ENCODE data around the gene FAM200C.

The FAM200C gene

GRCh38 chr5:160419458-160420330, 19.8 kb upstream of the FAM200C start:
- DNase-seq (ENCODE audit: low read depth in 2 of 2), result no peak

- DNase-seq (ENCODE audit: low read depth in 2 of 2), result peak; percentile 88
Observed at GRCh38 chr5:160418561-160419457, 19.0 kb upstream of the FAM200C start, which contains the start of gene SLU7. TSS of gene SLU7 (minus strand) at chr5:160419081. CDS start at chr5:160415294, 3,787 bp downstream.

GRCh38 chr5:160398806-160399205, 1.0 kb downstream of the FAM200C start:
- no peak for DNase-seq (ENCODE audit: low read depth in 2 of 2)

GRCh38 chr5:160397492-160397891, 2.4 kb downstream of the FAM200C start:
- DNase-seq (ENCODE audit: low read depth in 2 of 2), result no peak

GRCh38 chr5:160395111-160395510, 4.7 kb downstream of the FAM200C start:
- DNase-seq (ENCODE audit: low read depth in 2 of 2), result no peak

GRCh38 chr5:160390787-160391696, 8.8 kb downstream of the FAM200C start:
- DNase-seq (ENCODE audit: low read depth in 2 of 2), result no peak

- no peak for DNase-seq (ENCODE audit: low read depth in 2 of 2)
Observed at GRCh38 chr5:160387445-160387844, 12.4 kb downstream of the FAM200C start.

GRCh38 chr5:160385496-160385895, 14.4 kb downstream of the FAM200C start:
- no peak for DNase-seq (ENCODE audit: low read depth in 2 of 2)

GRCh38 chr5:160384681-160385080, 15.2 kb downstream of the FAM200C start:
- DNase-seq (ENCODE audit: low read depth in 2 of 2), result no peak

- DNase-seq (ENCODE audit: low read depth in 2 of 2), result no peak
Observed at GRCh38 chr5:160382346-160382745, 17.5 kb downstream of the FAM200C start.

GRCh38 chr5:160380041-160380440, 19.8 kb downstream of the FAM200C start:
- no peak for DNase-seq (ENCODE audit: low read depth in 2 of 2)

GRCh38 chr5:160379511-160379910, 20.3 kb downstream of the FAM200C start:
- no peak for DNase-seq (ENCODE audit: low read depth in 2 of 2)

GRCh38 chr5:160378330-160378729, 21.5 kb downstream of the FAM200C start:
- DNase-seq (ENCODE audit: low read depth in 2 of 2), result no peak

- no peak for DNase-seq (ENCODE audit: low read depth in 2 of 2)
Observed at GRCh38 chr5:160377651-160378050, 22.2 kb downstream of the FAM200C start.

GRCh38 chr5:160376416-160376815, 23.4 kb downstream of the FAM200C start:
- DNase-seq (ENCODE audit: low read depth in 2 of 2), result no peak

- DNase-seq (ENCODE audit: low read depth in 2 of 2), result no peak
Observed at GRCh38 chr5:160375701-160376100, 24.2 kb downstream of the FAM200C start.

GRCh38 chr5:160375166-160375565, 24.7 kb downstream of the FAM200C start:
- no peak for DNase-seq (ENCODE audit: low read depth in 2 of 2)

GRCh38 chr5:160371294-160371693, 28.6 kb downstream of the FAM200C start:
- DNase-seq (ENCODE audit: low read depth in 2 of 2), result no peak

- no peak for DNase-seq (ENCODE audit: low read depth in 2 of 2)
Observed at GRCh38 chr5:160370713-160371034, 29.2 kb downstream of the FAM200C start.

GRCh38 chr5:160369990-160370712, 29.7 kb downstream of the FAM200C start, which contains the start of gene C1QTNF2:
TSS of gene C1QTNF2 (minus strand) at chr5:160370626. CDS start at chr5:160355011, 15,615 bp downstream.
- DNase-seq (ENCODE audit: low read depth in 2 of 2), result no peak

- no peak for DNase-seq (ENCODE audit: low read depth in 2 of 2)
Observed at GRCh38 chr5:160367885-160368284, 32.0 kb downstream of the FAM200C start.
